Measurements from ENCODE around the gene DCPS. TPM values are rescaled to one million over a fixed set of nuclear protein-coding genes. Genes with fewer than 3 reads are reported as not detected.
"Not testable (repeated sequence)": the region's sequence is repeated elsewhere in the genome, so short reads cannot be mapped to it uniquely, and the experiment has no call there.

DCPS gene
- total RNA-seq, 4 donors from 2014 or later, result 6.7 to 23.9 (median 7.9) TPM

GRCh38 chr11:126362879-126363655, 59.2 kb downstream of the DCPS start:
- Histone ChIP-seq H3K4me3 (no peak overlapping the region), H3K9me3 (no peaks in the 10 kb centered on the region), H3K27ac (no peak overlapping the region), H3K36me3 (no peaks in the 10 kb centered on the region), H3K4me1 (peaks cover 0 to 23% (median 0%) of the 10 kb centered on the region in 4 donors), H3K27me3 (no peaks in the 10 kb centered on the region)
- TF ChIP-seq POLR2A (IDR thresholded peaks at IDR 0.05) (no peak), CTCF (IDR thresholded peaks at IDR 0.05) (no peak)
- DNase-seq, result no peak

- H3K4me1 ChIP-seq, result peaks cover 0 to 17% (median 0%) of the 10 kb centered on the region in 4 donors
- no peaks in the 10 kb centered on the region for H3K27me3 ChIP-seq
- H3K9me3 ChIP-seq, result no peaks in the 10 kb centered on the region
- H3K4me3 ChIP-seq, result no peak overlapping the region
- TF ChIP-seq POLR2A (IDR thresholded peaks at IDR 0.05) (no peak), CTCF (IDR thresholded peaks at IDR 0.05) (no peak)
- DNase-seq, result no peak
- no peaks in the 10 kb centered on the region for H3K36me3 ChIP-seq
- H3K27ac ChIP-seq, result no peak overlapping the region
These were observed 59.9 kb downstream of the DCPS start for GRCh38 chr11:126363706-126364248.

GRCh38 chr11:126364735-126365134, 60.9 kb downstream of the DCPS start:
- H3K27ac ChIP-seq, H3K4me1 ChIP-seq, DNase-seq, H3K27me3 ChIP-seq, H3K36me3 ChIP-seq, H3K9me3 ChIP-seq, H3K4me3 ChIP-seq: not testable (repeated sequence)

GRCh38 chr11:126365508-126365907, 61.6 kb downstream of the DCPS start:
- not testable (repeated sequence) for H3K4me3 ChIP-seq, H3K9me3 ChIP-seq, DNase-seq, H3K27ac ChIP-seq, H3K4me1 ChIP-seq, H3K36me3 ChIP-seq, H3K27me3 ChIP-seq

GRCh38 chr11:126366064-126366822, 62.4 kb downstream of the DCPS start:
- Histone ChIP-seq H3K9me3 (no peaks in the 10 kb centered on the region), H3K27me3 (no peaks in the 10 kb centered on the region), H3K4me3 (no peak overlapping the region), H3K4me1 (peaks cover 0 to 5% (median 0%) of the 10 kb centered on the region in 4 donors), H3K27ac (no peak overlapping the region), H3K36me3 (no peaks in the 10 kb centered on the region)
- no peak for TF ChIP-seq POLR2A (IDR thresholded peaks at IDR 0.05)
- TF ChIP-seq CTCF (IDR thresholded peaks at IDR 0.05), result no peak
- no peak for DNase-seq

GRCh38 chr11:126366823-126367654, 63.2 kb downstream of the DCPS start:
- H3K27ac ChIP-seq, H3K4me3 ChIP-seq, H3K27me3 ChIP-seq, H3K36me3 ChIP-seq, DNase-seq, H3K9me3 ChIP-seq, H3K4me1 ChIP-seq: not testable (repeated sequence)

GRCh38 chr11:126367806-126368205, 63.9 kb downstream of the DCPS start:
- not testable (repeated sequence) for H3K27ac ChIP-seq, DNase-seq, H3K36me3 ChIP-seq

GRCh38 chr11:126368336-126369119, 64.7 kb downstream of the DCPS start:
- H3K4me3 ChIP-seq, DNase-seq, H3K9me3 ChIP-seq, H3K36me3 ChIP-seq, H3K4me1 ChIP-seq, H3K27me3 ChIP-seq, H3K27ac ChIP-seq: not testable (repeated sequence)

More at GRCh38 chr11:126367806-126368205, 63.9 kb downstream of the DCPS start:
- H3K4me3 ChIP-seq, H3K9me3 ChIP-seq, H3K27me3 ChIP-seq, H3K4me1 ChIP-seq: not testable (repeated sequence)

All from Peyer's patch (tissue), 4 donors.